ENCODE data around the gene CDK4.

DNA sequence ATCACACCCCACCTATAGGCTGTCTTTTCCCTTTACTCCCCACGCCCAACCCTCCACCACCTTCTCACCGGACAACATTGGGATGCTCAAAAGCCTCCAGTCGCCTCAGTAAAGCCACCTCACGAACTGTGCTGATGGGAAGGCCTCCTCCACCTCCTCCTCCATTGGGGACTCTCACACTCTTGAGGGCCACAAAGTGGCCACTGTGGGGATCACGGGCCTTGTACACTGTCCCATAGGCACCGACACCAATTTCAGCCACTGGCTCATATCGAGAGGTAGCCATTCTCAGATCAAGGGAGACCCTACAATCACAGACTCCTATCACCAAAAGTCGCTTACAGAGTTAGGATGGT, 700 bp downstream of the CDK4 start:
- TF ChIP-seq, protein P1, sequence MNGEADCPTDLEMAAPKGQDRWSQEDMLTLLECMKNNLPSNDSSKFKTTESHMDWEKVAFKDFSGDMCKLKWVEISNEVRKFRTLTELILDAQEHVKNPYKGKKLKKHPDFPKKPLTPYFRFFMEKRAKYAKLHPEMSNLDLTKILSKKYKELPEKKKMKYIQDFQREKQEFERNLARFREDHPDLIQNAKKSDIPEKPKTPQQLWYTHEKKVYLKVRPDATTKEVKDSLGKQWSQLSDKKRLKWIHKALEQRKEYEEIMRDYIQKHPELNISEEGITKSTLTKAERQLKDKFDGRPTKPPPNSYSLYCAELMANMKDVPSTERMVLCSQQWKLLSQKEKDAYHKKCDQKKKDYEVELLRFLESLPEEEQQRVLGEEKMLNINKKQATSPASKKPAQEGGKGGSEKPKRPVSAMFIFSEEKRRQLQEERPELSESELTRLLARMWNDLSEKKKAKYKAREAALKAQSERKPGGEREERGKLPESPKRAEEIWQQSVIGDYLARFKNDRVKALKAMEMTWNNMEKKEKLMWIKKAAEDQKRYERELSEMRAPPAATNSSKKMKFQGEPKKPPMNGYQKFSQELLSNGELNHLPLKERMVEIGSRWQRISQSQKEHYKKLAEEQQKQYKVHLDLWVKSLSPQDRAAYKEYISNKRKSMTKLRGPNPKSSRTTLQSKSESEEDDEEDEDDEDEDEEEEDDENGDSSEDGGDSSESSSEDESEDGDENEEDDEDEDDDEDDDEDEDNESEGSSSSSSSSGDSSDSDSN (CRISPR knock-in tag; IDR thresholded peaks at IDR 0.05) = no peak
- no peak for TF ChIP-seq NR3C1 (CRISPR knock-in tag; IDR thresholded peaks at IDR 0.05)
